GM23338 (cell line): ENCODE results near the gene MLX. TPM values are rescaled to one million over a fixed set of nuclear protein-coding genes. Genes with fewer than 3 reads are reported as not detected.

Experiments
- ATAC-seq: fragments of 200-7000 bp; cut with Tn5 transposase; 3 replicates; pipeline ENCODE4 v1.9.1; 2020
- DNase-seq: peaks from one replicate; pipeline ENCODE4 v3.0.0-alpha.2; 2015; ENCODE audit warnings: low spot score
- H2AFZ ChIP-seq: fragments of 200-600 bp; sonication (generic); 2 replicates; pipeline ENCODE4 v1.8.0; 2016; ENCODE audit warnings: antibody characterized with exemption, mild to moderate bottlenecking, moderate library complexity
- H3F3A ChIP-seq: fragments of 200-600 bp; sonication (generic); replicated peaks from 2 replicates; pipeline ENCODE4 v1.8.0; 2017; ENCODE audit warnings: antibody characterized with exemption, mixed run types, low read depth
- H3K27ac ChIP-seq: fragments of 200-600 bp; sonication (generic); 2 replicates; pipeline ENCODE4 v1.6.1; 2016; ENCODE audit warnings: low read depth
- H3K27me3 ChIP-seq: fragments of 200-600 bp; sonication (generic); 2 replicates; pipeline ENCODE4 v1.8.0; 2016; ENCODE audit warnings: mild to moderate bottlenecking, mixed run types, moderate library complexity; ENCODE audit not compliant: insufficient read depth
- H3K36me3 ChIP-seq: fragments of 200-600 bp; sonication (generic); 2 replicates; pipeline ENCODE4 v1.8.0; 2016; ENCODE audit warnings: mild to moderate bottlenecking; ENCODE audit not compliant: insufficient read depth
- H3K4me1 ChIP-seq: fragments of 200-600 bp; sonication (generic); 2 replicates; pipeline ENCODE4 v1.8.0; 2016; ENCODE audit warnings: mild to moderate bottlenecking, moderate library complexity; ENCODE audit not compliant: insufficient read depth
- H3K4me2 ChIP-seq: fragments of 200-600 bp; sonication (generic); 2 replicates; pipeline ENCODE4 v1.7.1; 2017; ENCODE audit warnings: mixed run types
- H3K4me3 ChIP-seq: fragments of 200-600 bp; sonication (generic); 2 replicates; pipeline ENCODE4 v1.6.1; 2016; ENCODE audit warnings: mixed run types
- H3K79me2 ChIP-seq: fragments of 200-600 bp; sonication (generic); replicated peaks from 2 replicates; pipeline ENCODE4 v1.8.0; 2017; ENCODE audit warnings: mild to moderate bottlenecking; ENCODE audit not compliant: insufficient read depth
- H3K9me2 ChIP-seq: fragments of 200-600 bp; sonication (generic); 2 replicates; pipeline ENCODE4 v1.8.0; 2017; ENCODE audit not compliant: insufficient read depth
- H4K20me1 ChIP-seq: fragments of 200-600 bp; sonication (generic); replicated peaks from 2 replicates; pipeline ENCODE4 v1.8.0; 2017; ENCODE audit warnings: mild to moderate bottlenecking; ENCODE audit not compliant: insufficient read depth
- H3K27ac Mint-ChIP-seq: 2 replicates; pipeline ENCODE4 v1.8.0; 2020; ENCODE audit warnings: inconsistent platforms, mild to moderate bottlenecking, moderate library complexity, mixed read lengths
- H3K27me3 Mint-ChIP-seq: 3 replicates; pipeline ENCODE4 v1.8.0; 2022; ENCODE audit warnings: low read depth, mild to moderate bottlenecking, moderate library complexity, mixed read lengths, inconsistent platforms; ENCODE audit not compliant: insufficient read depth, poor library complexity
- H3K36me3 Mint-ChIP-seq: 3 replicates; pipeline ENCODE4 v1.8.0; 2021; ENCODE audit warnings: low read depth, mild to moderate bottlenecking, inconsistent platforms, moderate library complexity, mixed read lengths
- H3K4me1 Mint-ChIP-seq: 3 replicates; pipeline ENCODE4 v1.8.0; 2020; ENCODE audit warnings: mild to moderate bottlenecking, inconsistent platforms, mixed read lengths
- H3K4me3 Mint-ChIP-seq: 3 replicates; pipeline ENCODE4 v1.8.0; 2021; ENCODE audit warnings: moderate library complexity, mild to moderate bottlenecking, inconsistent platforms, mixed read lengths
- H3K9me3 Mint-ChIP-seq: 3 replicates; pipeline ENCODE4 v1.8.0; 2020; ENCODE audit warnings: moderate library complexity, mild to moderate bottlenecking, inconsistent platforms, mixed read lengths
- CREB1 ChIP-seq: fragments of 250-450 bp; sonication (Bioruptor Pico); IDR thresholded peaks from 2 replicates; pipeline ENCODE4 v1.5.0; 2020; ENCODE audit warnings: low read depth, mild to moderate bottlenecking, moderate library complexity
- CTCF ChIP-seq, 2 experiments: fragments of 200-600 bp in 1 of 2; sonication (generic) in 1 of 2; conservative IDR thresholded peaks; 2 replicates each; pipeline versions ENCODE4 v1.5.1 to v1.6.1; 2016 to 2017; ENCODE audit warnings: antibody characterized with exemption in 2 of 2, low read depth in 2 of 2, mild to moderate bottlenecking in 2 of 2, moderate library complexity in 1 of 2
- ETS1 ChIP-seq: IDR thresholded peaks from 2 replicates; pipeline ENCODE4 v1.6.1; 2016; ENCODE audit warnings: antibody characterized with exemption
- EZH2 ChIP-seq: fragments of 200-600 bp; sonication (generic); IDR thresholded peaks from one replicate; pipeline ENCODE4 v1.8.0; 2017; ENCODE audit warnings: antibody characterized with exemption, mild to moderate bottlenecking, low read depth; ENCODE audit not compliant: unreplicated experiment
- EZH2phosphoT487 ChIP-seq: fragments of 200-600 bp; sonication (generic); IDR thresholded peaks from one replicate; pipeline ENCODE4 v1.8.1; 2018; ENCODE audit warnings: antibody characterized with exemption; ENCODE audit not compliant: unreplicated experiment
- JUNB ChIP-seq: IDR thresholded peaks from one replicate; pipeline ENCODE4 v1.6.1; 2016; ENCODE audit warnings: antibody characterized with exemption; ENCODE audit not compliant: unreplicated experiment
- NANOG ChIP-seq: IDR thresholded peaks from 2 replicates; pipeline ENCODE4 v1.6.1; 2016; ENCODE audit warnings: antibody characterized with exemption, borderline replicate concordance
- POLR2AphosphoS5 ChIP-seq: IDR thresholded peaks from 2 replicates; pipeline ENCODE4 v1.6.1; 2016; ENCODE audit warnings: antibody characterized with exemption, low read depth
- REST ChIP-seq: IDR thresholded peaks from one replicate; pipeline ENCODE4 v1.6.1; 2018; ENCODE audit warnings: antibody characterized with exemption; ENCODE audit not compliant: unreplicated experiment
- ZNF114 ChIP-seq: fragments of 250-450 bp; sonication (Bioruptor Pico); IDR thresholded peaks from 2 replicates; pipeline ENCODE4 v1.5.0; 2020; ENCODE audit warnings: mild to moderate bottlenecking, moderate library complexity
- ZNF331 ChIP-seq: fragments of 250-450 bp; sonication (Bioruptor Pico); IDR thresholded peaks from 2 replicates; pipeline ENCODE4 v1.5.0; 2020; ENCODE audit warnings: low read depth, mild to moderate bottlenecking, moderate library complexity
- polyA plus RNA-seq: library from polyadenylated mRNA; unstranded; fragments of >200 nt; fragmentation: Nextera tagmentation; extraction: Ambion mirVana; gene quantifications from 2 replicates; pipeline ENCODE4 v1.2.1, GENCODE V29; 2016
- total RNA-seq: library from RNA; depleted of rRNA; stranded (reverse); fragments of >200 nt; shearing (Covaris generic); gene quantifications from 2 replicates; pipeline ENCODE4 v1.2.3, GENCODE V29; 2014

MLX gene
- total and polyA plus RNA-seq, 2 experiments from 2014 or later: 33.2 to 34.1 TPM

- no peak overlapping the region for H3K4me3 ChIP-seq
- H2AFZ ChIP-seq: no peak overlapping the region
- H3K9me2 ChIP-seq: no peaks in the 10 kb centered on the region
- Mint-ChIP-seq H3K27ac (no peak overlapping the region), H3K4me1 (peaks cover 24% of the 10 kb centered on the region), H3K36me3 (peaks cover 55% of the 10 kb centered on the region), H3K27me3 (peaks cover 13% of the 10 kb centered on the region), H3K9me3 (no peaks in the 10 kb centered on the region), H3K4me3 (peak overlapping the region; percentile 12; the same call in 1 of the 3 replicates)
- no peaks in the 10 kb centered on the region for H3K27me3 ChIP-seq
- TF ChIP-seq CREB1 (no peak), EZH2 (no peak), ZNF114 (CRISPR knock-in tag) (no peak)
- no peak for DNase-seq
- H3K79me2 ChIP-seq: peaks cover 27% of the 10 kb centered on the region
- H3K27ac ChIP-seq: peak overlapping the region; percentile 86
- ATAC-seq: no peak
- H3F3A ChIP-seq: peaks cover 35% of the 10 kb centered on the region
- H3K4me1 ChIP-seq: peaks cover 19% of the 10 kb centered on the region
- peaks cover 5% of the 10 kb centered on the region; the same call in 1 of the 2 replicates for H3K36me3 ChIP-seq
- H3K4me2 ChIP-seq: no peak overlapping the region
- H4K20me1 ChIP-seq: no peaks in the 10 kb centered on the region; the same call in 1 of the 2 replicates
These were observed 1.2 kb upstream of the MLX start for GRCh38 chr17:42565523-42566214.

- H3F3A ChIP-seq: peaks cover 42% of the 10 kb centered on the region
- no peak overlapping the region for H2AFZ ChIP-seq
- no peaks in the 10 kb centered on the region for H3K27me3 ChIP-seq
- H3K9me3 Mint-ChIP-seq: no peaks in the 10 kb centered on the region
- peaks cover 24% of the 10 kb centered on the region for H3K4me1 Mint-ChIP-seq
- H3K36me3 Mint-ChIP-seq: peaks cover 62% of the 10 kb centered on the region
- no peaks in the 10 kb centered on the region; the same call in 1 of the 2 replicates for H4K20me1 ChIP-seq
- H3K4me3 ChIP-seq: peak overlapping the region; percentile 88
- no peaks in the 10 kb centered on the region for H3K9me2 ChIP-seq
- peaks cover 19% of the 10 kb centered on the region for H3K4me1 ChIP-seq
- peak overlapping the region; percentile 97 for H3K4me3 Mint-ChIP-seq
- peak overlapping the region; percentile 93 for H3K4me2 ChIP-seq
- ATAC-seq (no peak), DNase-seq (no peak)
- peaks cover 11% of the 10 kb centered on the region for H3K27me3 Mint-ChIP-seq
- H3K27ac Mint-ChIP-seq: peak overlapping the region; percentile 84
- peaks cover 11% of the 10 kb centered on the region; the same call in 1 of the 2 replicates for H3K36me3 ChIP-seq
- H3K79me2 ChIP-seq: peaks cover 27% of the 10 kb centered on the region
- peak overlapping the region; percentile 86 for H3K27ac ChIP-seq
- no peak for TF ChIP-seq EZH2phosphoT487
- no peak for TF ChIP-seq ZNF331
- TF ChIP-seq JUNB: no peak
- no peak for TF ChIP-seq CREB1
- TF ChIP-seq EZH2: no peak
- TF ChIP-seq ETS1: no peak
- no peak for TF ChIP-seq POLR2AphosphoS5
- TF ChIP-seq REST: no peak
- TF ChIP-seq CTCF (conservative IDR thresholded peaks at IDR 0.05; ENCODE audit: low read depth in 2 of 2): no peak
- TF ChIP-seq ZNF114 (CRISPR knock-in tag): no peak
- TF ChIP-seq NANOG: no peak
These were observed 551 bp upstream of the MLX start for GRCh38 chr17:42566215-42566882.
